Mucosa of stomach (tissue), 1 donor: Measurements from ENCODE around the gene SAXO1.

Experiments used
- H3K27me3 ChIP-seq: one replicate; pipeline ENCODE4 v1.7.0; 2013; ENCODE audit warnings: mild to moderate bottlenecking, low read length; ENCODE audit not compliant: control insufficient read depth, insufficient read depth
- H3K36me3 ChIP-seq: one replicate; pipeline ENCODE4 v1.7.0; 2013; ENCODE audit warnings: low read length; ENCODE audit not compliant: control insufficient read depth, insufficient read depth
- H3K4me1 ChIP-seq: one replicate; pipeline ENCODE4 v1.7.0; 2013; ENCODE audit warnings: mild to moderate bottlenecking, low read length; ENCODE audit not compliant: control insufficient read depth, insufficient read depth
- H3K4me3 ChIP-seq: one replicate; pipeline ENCODE4 v1.7.0; 2013; ENCODE audit warnings: low read length
- H3K9ac ChIP-seq: one replicate; pipeline ENCODE4 v1.7.0; 2013; ENCODE audit warnings: mild to moderate bottlenecking, low read length, moderate library complexity
- H3K9me3 ChIP-seq: one replicate; pipeline ENCODE4 v1.7.0; 2013; ENCODE audit warnings: mild to moderate bottlenecking, low read length, moderate library complexity; ENCODE audit not compliant: control insufficient read depth
- donor health status: Pancreatic carcinoma.

Gene SAXO1

DNA sequence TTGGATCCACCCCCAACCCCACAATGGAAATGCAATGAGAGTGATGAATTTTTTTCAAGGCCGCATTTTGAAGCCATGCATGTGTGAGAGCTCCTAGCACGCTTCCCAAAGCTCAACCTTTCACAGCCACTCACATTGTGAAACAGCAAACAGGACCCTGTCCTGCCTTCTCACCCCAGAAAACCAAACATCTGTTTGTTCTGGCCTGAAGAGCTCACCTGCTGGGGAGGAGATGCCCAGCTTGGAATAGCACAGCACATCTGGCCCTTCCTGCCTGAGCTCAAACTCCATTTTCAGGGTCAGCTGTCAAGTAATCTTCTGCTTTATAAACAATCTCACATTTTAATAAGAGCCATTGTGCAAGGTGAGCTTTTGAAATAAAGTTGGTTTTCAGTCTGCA, 54.8 kb downstream of the SAXO1 start:
- H3K4me3 ChIP-seq = no peak overlapping the region
- no peaks in the 10 kb centered on the region for H3K36me3 ChIP-seq
- no peaks in the 10 kb centered on the region for H3K9me3 ChIP-seq
- H3K27me3 ChIP-seq = no peaks in the 10 kb centered on the region
- H3K4me1 ChIP-seq = peaks cover 4% of the 10 kb centered on the region
- no peak overlapping the region for H3K9ac ChIP-seq

DNA sequence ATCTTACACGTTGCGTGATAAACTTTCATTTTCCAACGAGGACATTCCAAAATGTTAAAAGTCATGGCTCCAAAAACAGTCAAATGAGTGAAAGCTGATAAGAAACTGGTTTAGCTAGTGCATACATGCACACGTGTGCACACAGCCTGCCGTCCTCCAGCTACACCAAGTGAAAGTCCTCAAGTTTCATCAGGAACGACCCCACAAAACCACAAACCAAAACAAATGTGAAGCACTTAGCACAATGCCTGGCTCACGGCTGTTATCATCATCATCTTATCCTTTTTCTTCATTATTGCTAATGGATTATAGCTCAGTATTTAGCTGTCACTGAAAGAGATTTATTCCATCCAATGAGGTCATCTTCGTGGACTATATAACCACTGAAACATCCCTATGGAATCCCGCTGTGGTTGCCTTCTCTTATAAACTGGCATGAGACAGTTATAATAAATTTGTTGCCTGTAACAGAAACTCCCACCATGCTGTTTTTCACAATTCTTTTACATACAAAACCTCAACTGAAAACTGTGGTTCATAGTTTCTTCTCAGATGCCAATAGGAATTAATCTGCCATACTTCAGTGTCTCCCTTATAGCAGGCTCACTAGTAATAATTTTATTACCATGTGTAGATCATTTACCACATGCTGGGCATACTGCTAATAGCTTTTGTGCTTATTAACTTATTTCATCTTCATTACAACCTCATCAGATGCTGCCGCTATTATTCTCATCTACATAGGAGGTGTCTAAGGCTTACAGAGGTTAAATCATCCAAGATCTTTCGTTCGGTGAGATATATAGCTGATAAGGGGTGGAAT, 56.1 kb downstream of the SAXO1 start:
- H3K27me3 ChIP-seq = no peaks in the 10 kb centered on the region
- no peak overlapping the region for H3K9ac ChIP-seq
- no peak overlapping the region for H3K4me3 ChIP-seq
- H3K36me3 ChIP-seq = no peaks in the 10 kb centered on the region
- peaks cover 4% of the 10 kb centered on the region for H3K4me1 ChIP-seq
- no peaks in the 10 kb centered on the region for H3K9me3 ChIP-seq

DNA sequence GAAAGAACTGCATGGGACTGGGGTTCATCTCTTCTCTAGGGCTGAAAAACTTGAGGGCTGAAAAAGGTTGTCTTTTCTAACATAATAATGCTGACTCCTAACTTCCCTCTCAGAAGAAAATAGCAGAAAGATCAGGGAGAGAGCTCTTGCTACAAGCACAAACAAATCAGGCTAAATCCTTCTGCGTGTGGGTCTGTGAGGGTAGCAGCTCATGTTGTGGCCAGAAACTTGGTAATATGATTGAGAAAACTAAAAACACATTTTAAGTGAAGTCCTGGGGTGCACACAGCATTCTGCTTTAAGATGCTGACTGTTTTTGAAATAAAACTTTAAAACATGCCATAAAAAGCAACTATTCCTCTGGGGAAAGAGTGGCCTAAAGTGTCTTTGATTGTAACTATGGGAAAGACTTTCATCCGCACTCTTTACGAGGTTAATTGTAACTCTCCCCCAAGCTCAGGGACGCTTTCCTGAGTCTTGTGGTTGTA, 56.7 kb downstream of the SAXO1 start:
- Histone ChIP-seq H3K9ac (no peak overlapping the region), H3K27me3 (no peaks in the 10 kb centered on the region), H3K9me3 (no peaks in the 10 kb centered on the region), H3K4me1 (peaks cover 4% of the 10 kb centered on the region), H3K4me3 (no peak overlapping the region), H3K36me3 (no peaks in the 10 kb centered on the region)

DNA sequence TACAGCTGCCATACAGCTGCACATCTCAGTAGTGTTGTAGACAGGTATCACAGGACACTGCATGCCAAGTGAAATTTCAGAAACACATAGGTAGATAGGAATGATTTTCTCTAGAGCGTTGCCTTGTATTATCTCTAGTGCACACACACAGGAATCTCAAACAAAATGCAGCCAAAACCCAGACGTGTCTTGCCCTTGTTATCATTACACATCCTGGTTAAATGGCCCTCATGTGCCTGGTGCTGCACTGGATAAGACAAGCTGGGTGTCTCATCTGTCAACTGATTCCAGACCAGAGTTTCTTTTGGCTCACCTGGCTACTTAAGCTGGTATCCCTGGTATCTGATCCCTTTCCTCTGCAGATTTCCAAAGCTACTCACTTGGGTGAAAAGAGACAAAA, 59.7 kb downstream of the SAXO1 start:
- no peaks in the 10 kb centered on the region for H3K36me3 ChIP-seq
- peaks cover 4% of the 10 kb centered on the region for H3K4me1 ChIP-seq
- H3K4me3 ChIP-seq = no peak overlapping the region
- no peaks in the 10 kb centered on the region for H3K27me3 ChIP-seq
- H3K9ac ChIP-seq = no peak overlapping the region
- H3K9me3 ChIP-seq = no peaks in the 10 kb centered on the region

DNA sequence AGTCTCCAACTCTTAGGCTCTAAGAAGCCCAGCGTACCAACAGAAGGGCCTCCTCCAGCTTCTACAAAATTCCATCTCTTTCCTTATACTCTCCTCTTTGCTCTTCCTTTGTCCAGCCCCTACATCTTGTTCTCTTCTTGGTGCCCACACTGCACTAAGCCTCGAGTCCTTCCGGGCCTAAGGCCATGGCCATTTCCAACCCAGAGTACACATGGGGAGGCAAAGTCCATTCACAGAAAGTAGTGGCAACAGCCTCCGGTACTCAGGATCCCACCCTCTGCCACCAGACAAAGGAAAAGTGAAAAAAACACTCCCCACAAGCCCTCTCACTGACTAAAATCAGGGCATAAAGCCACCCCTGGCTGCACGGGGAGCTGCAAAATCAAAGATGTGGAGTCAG, 60.3 kb downstream of the SAXO1 start:
- Histone ChIP-seq H3K4me1 (peaks cover 4% of the 10 kb centered on the region), H3K4me3 (no peak overlapping the region), H3K9me3 (no peaks in the 10 kb centered on the region), H3K9ac (no peak overlapping the region), H3K27me3 (no peaks in the 10 kb centered on the region), H3K36me3 (no peaks in the 10 kb centered on the region)

DNA sequence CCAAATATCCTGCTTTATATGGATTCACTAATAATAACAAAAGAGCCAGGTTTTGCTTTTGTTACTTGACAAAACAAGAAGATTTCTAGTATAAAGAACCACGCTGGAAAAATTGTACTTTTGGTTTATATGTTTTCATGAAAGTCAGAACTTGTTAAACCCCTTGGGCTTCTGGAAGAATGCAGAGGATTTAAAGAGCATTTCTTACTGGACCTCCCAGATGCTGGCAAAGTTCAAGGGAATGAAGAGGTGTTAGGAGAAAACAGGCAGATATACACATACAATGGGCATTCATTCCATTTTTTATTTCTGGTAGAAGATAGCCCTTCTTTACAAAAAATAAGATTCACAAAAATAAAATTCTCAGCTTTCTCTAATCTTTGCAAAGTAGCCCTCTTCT, 61.1 kb downstream of the SAXO1 start:
- Histone ChIP-seq H3K9ac (no peak overlapping the region), H3K9me3 (no peaks in the 10 kb centered on the region), H3K4me3 (no peak overlapping the region), H3K27me3 (no peaks in the 10 kb centered on the region), H3K36me3 (no peaks in the 10 kb centered on the region), H3K4me1 (peaks cover 4% of the 10 kb centered on the region)

DNA sequence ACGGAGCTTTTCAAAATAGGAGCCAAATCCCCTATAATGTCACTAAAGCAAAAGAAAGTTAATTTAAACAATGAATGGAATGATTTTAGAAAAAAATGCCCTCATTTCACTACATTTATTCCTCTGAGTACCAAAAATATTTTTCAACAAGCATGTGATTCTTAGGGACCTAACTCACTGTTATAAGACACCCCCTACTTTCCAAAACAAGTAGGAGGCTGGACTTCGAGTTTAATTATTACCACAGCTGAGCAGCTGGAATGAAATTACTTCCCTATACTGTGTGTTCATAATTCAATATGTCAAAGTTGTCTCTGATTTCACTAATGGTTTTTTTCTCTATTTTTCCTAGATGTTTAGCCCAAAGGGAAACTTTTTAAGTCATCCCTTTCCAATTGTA, 61.6 kb downstream of the SAXO1 start:
- no peak overlapping the region for H3K9ac ChIP-seq
- H3K4me1 ChIP-seq = peaks cover 4% of the 10 kb centered on the region
- H3K9me3 ChIP-seq = no peaks in the 10 kb centered on the region
- no peak overlapping the region for H3K4me3 ChIP-seq
- H3K36me3 ChIP-seq = no peaks in the 10 kb centered on the region
- no peaks in the 10 kb centered on the region for H3K27me3 ChIP-seq

DNA sequence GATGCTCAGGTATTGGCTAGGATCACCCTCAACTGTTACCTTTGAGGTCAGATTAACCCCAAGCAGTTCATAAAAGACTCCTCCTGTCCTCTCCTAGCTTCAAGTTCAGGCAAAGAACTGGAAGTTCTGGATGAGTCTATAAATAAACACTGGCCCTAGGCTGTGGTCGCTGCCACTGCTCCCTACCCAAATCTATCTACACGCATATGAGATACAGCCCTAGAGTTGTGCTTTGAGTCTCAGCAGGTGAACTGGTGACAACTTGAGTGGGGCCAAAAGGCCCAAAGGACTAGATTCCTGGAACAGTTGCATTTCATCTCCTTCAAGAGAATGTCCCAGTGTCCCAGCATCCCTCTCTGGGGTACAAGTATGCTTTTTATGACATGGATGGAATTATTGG, 62.6 kb downstream of the SAXO1 start:
- no peaks in the 10 kb centered on the region for H3K4me1 ChIP-seq
- no peak overlapping the region for H3K9ac ChIP-seq
- H3K9me3 ChIP-seq = no peaks in the 10 kb centered on the region
- H3K36me3 ChIP-seq = no peaks in the 10 kb centered on the region
- H3K4me3 ChIP-seq = no peak overlapping the region
- no peaks in the 10 kb centered on the region for H3K27me3 ChIP-seq

DNA sequence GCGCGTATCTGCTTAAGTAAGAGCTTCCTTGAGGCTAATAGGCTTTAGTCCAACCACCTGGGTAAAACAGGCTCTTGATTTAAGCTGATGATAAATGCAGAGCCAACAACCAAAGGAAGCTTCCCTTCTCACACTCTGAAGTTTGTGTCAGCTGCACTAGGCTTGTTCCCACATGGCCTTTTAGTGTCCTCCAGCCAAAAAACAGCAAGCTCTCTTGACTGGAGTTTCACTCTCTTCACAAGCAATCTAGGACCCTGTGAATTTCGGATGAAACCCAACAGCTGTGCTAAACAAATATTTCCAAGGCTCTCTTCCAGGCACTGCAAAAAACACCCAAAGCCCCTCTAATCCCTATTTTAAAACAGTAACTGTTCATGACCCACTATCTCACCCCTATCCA, 63.9 kb downstream of the SAXO1 start:
- no peaks in the 10 kb centered on the region for H3K9me3 ChIP-seq
- no peaks in the 10 kb centered on the region for H3K27me3 ChIP-seq
- no peaks in the 10 kb centered on the region for H3K36me3 ChIP-seq
- H3K4me1 ChIP-seq = no peaks in the 10 kb centered on the region
- H3K4me3 ChIP-seq = no peak overlapping the region
- no peak overlapping the region for H3K9ac ChIP-seq

DNA sequence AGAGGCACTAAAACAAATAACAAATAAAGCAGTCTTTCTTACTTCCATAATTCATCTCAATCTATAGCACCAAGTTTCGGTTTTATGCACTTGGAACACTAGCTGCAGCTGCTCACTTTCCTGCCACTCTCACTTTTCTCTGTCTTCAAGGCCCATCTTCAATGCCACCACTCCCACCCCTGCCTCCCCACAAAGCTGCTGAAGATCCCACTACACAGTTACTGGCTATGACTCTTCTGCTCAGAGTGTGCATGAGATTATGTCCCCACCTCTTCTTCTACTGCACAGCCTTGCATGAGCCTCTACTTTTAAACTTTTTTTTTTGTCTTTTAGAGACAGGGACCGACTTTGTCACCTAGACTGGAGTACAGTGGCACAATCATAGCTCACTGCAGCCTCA, 77.4 kb downstream of the SAXO1 start:
- Histone ChIP-seq H3K9ac (no peak overlapping the region), H3K36me3 (no peaks in the 10 kb centered on the region), H3K9me3 (no peaks in the 10 kb centered on the region), H3K4me1 (no peaks in the 10 kb centered on the region), H3K27me3 (no peaks in the 10 kb centered on the region), H3K4me3 (no peak overlapping the region)

DNA sequence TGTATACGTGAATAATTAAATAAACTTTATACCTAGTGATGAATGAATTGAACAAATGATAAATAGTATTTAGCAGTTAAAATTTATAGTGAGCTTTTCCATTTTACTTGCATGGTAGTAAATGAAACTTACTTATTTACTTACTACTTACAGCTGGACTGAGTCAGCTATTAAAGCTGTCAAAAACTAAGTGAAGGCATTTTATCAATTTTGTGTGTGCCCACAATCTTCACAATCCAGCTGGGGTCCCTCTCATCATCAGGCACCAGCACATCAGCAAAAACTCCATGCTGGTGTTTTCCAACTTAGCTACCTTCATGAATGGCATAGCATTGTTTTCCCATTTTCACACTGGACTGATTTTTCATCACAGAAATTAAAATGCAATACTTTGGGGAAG, 81.1 kb downstream of the SAXO1 start:
- no peaks in the 10 kb centered on the region for H3K4me1 ChIP-seq
- H3K27me3 ChIP-seq = no peaks in the 10 kb centered on the region
- H3K4me3 ChIP-seq = no peak overlapping the region
- no peaks in the 10 kb centered on the region for H3K9me3 ChIP-seq
- H3K36me3 ChIP-seq = no peaks in the 10 kb centered on the region
- no peak overlapping the region for H3K9ac ChIP-seq

DNA sequence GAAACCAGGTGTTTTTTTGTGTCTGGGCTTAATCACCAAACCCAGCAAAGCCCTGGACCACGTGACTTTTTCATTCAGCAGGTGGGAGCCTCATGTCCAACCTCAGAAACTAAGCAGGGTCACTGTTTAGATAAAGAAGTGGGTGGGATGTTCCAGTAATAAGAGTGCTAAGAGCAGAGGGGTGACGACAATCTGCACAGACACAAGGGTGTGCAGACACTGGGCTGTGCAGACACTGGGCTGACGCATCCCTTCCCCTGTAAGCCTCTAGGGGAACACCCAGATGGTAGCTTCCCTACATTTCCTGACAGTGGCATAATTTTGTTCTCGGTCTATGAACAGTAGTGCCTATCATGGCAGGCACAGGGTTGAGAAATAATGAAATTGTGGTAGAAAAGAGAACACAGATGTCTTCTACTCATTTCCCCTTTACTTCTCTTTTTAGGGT, 85.1 kb downstream of the SAXO1 start:
- Histone ChIP-seq H3K4me3 (no peak overlapping the region), H3K9ac (no peak overlapping the region), H3K9me3 (no peaks in the 10 kb centered on the region), H3K27me3 (no peaks in the 10 kb centered on the region), H3K36me3 (no peaks in the 10 kb centered on the region), H3K4me1 (no peaks in the 10 kb centered on the region)
